Ishikawa (cell line): ENCODE data around the gene HOXB2.

ENCODE experiments used
- CEBPB ChIP-seq: IDR thresholded peaks from 2 replicates; pipeline ENCODE4 v1.6.1; 2012
- CREB1 ChIP-seq: IDR thresholded peaks from 2 replicates; pipeline ENCODE4 v1.6.1; 2012; ENCODE audit warnings: low read depth
- EP300 ChIP-seq: IDR thresholded peaks from 2 replicates; pipeline ENCODE4 v1.6.1; 2012; ENCODE audit warnings: borderline replicate concordance
- MAX ChIP-seq: IDR thresholded peaks from 2 replicates; pipeline ENCODE4 v1.6.1; 2012
- NFIC ChIP-seq: IDR thresholded peaks from 2 replicates; pipeline ENCODE4 v1.6.1; 2012
- RAD21 ChIP-seq: IDR thresholded peaks from 2 replicates; pipeline ENCODE4 v1.6.1; 2012; ENCODE audit warnings: low read depth
- TAF1 ChIP-seq: IDR thresholded peaks from 2 replicates; pipeline ENCODE4 v1.6.1; 2012; ENCODE audit warnings: low read depth, mild to moderate bottlenecking
- TCF12 ChIP-seq: IDR thresholded peaks from 2 replicates; pipeline ENCODE4 v1.6.1; 2012; ENCODE audit warnings: low read depth
- TEAD4 ChIP-seq: IDR thresholded peaks from 2 replicates; pipeline ENCODE4 v1.6.1; 2012
- YY1 ChIP-seq: IDR thresholded peaks from 2 replicates; pipeline ENCODE4 v1.6.1; 2012; ENCODE audit warnings: low read depth
- ZBTB7A ChIP-seq: IDR thresholded peaks from 2 replicates; pipeline ENCODE4 v1.6.1; 2012; ENCODE audit warnings: low read depth
- TF ChIP-seq, protein P1 (sequence below): IDR thresholded peaks from 2 replicates; pipeline ENCODE4 v1.6.1; 2012

DNA sequence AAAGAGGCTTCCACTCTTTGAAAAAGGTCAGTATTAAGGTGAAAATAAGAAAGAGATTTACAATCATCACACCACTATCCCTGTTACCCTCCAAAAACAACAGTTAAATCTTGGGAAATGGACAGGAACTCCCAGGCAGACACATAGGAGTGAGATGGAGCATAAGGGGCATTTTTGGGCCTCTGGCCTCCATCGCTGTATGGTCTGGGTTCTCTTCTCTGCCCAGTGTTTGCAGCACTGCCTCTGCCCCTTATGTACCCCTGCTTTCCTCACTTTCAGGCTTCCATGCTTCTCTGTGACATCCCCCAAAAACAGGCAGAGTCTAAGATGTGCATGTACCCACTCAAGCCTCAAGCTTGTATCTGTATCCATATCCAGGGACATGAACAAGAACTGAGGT lies 630 bp upstream of the HOXB2 start:
- TF ChIP-seq ZBTB7A (no peak), TAF1 (no peak), EP300 (no peak), NFIC (no peak), RAD21 (no peak), CREB1 (no peak), CEBPB (no peak), TCF12 (no peak), MAX (no peak), TEAD4 (no peak), YY1 (no peak)
- TF ChIP-seq, protein P1, sequence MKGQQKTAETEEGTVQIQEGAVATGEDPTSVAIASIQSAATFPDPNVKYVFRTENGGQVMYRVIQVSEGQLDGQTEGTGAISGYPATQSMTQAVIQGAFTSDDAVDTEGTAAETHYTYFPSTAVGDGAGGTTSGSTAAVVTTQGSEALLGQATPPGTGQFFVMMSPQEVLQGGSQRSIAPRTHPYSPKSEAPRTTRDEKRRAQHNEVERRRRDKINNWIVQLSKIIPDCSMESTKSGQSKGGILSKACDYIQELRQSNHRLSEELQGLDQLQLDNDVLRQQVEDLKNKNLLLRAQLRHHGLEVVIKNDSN, result no peak
